HG02852 (cell line): ENCODE measurements around the gene MCM5.
A peak's percentile ranks its signal among the peaks of the same experiment; 100 is the strongest.

Experiments
- ATAC-seq: cut with Tn5 transposase; IDR thresholded peaks from one replicate; pipeline ENCODE4 v1.9.1; 2021; ENCODE audit warnings: mild to moderate bottlenecking, moderate library complexity; ENCODE audit not compliant: unreplicated experiment

The MCM5 gene

DNA sequence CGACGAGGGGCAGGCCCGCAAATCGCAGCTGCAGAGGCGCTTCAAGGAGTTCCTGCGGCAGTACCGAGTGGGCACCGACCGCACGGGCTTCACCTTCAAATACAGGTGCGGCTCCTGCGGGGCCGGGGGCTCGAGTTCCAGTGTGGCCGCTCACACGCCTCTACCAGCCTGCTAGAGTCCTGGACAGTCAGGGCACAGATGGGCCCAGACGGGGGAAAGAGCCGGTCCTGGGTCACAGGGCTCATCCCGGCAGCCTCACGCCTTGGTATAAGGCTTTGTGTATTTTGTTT, 506 bp downstream of the MCM5 start:
- ATAC-seq, result no peak

- ATAC-seq, result no peak
Measured at GRCh38 chr22:35401863-35402262, 1.9 kb downstream of the MCM5 start.

GRCh38 chr22:35403356-35403755, 3.4 kb downstream of the MCM5 start:
- no peak for ATAC-seq

- no peak for ATAC-seq
Measured at GRCh38 chr22:35404176-35404575, 4.2 kb downstream of the MCM5 start.

- ATAC-seq, result no peak
Measured at GRCh38 chr22:35406443-35406842, 6.5 kb downstream of the MCM5 start.

GRCh38 chr22:35407362-35407761, 7.4 kb downstream of the MCM5 start:
- no peak for ATAC-seq

GRCh38 chr22:35409783-35410662, 10.1 kb downstream of the MCM5 start:
- ATAC-seq, result peak; percentile 71

- ATAC-seq, result no peak
Measured at GRCh38 chr22:35410663-35411034, 10.7 kb downstream of the MCM5 start.

GRCh38 chr22:35411102-35411501, 11.2 kb downstream of the MCM5 start:
- ATAC-seq, result peak; percentile 23

GRCh38 chr22:35413624-35414023, 13.7 kb downstream of the MCM5 start:
- ATAC-seq, result no peak

GRCh38 chr22:35417606-35418005, 17.7 kb downstream of the MCM5 start:
- no peak for ATAC-seq

- ATAC-seq, result no peak
Measured at GRCh38 chr22:35418088-35418487, 18.1 kb downstream of the MCM5 start.

- no peak for ATAC-seq
Measured at GRCh38 chr22:35418731-35419130, 18.8 kb downstream of the MCM5 start.

- no peak for ATAC-seq
Measured at GRCh38 chr22:35419756-35420155, 19.8 kb downstream of the MCM5 start.

DNA sequence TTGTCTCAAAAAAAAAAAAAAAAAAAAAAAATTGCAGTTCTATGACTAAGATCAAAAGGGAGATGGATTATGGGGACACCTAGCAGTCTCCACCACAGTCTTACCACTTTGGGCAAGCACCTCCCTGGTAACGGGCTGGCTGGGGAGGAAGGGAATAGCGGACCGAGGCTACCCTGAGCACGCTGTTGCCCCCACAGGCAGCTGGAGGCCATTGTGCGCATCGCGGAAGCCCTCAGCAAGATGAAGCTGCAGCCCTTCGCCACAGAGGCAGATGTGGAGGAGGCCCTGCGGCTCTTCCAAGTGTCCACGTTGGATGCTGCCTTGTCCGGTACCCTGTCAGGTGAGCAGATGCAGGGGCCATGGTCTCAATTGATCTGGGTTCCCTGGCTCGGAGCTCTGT, 21.2 kb downstream of the MCM5 start:
- ATAC-seq, result no peak

DNA sequence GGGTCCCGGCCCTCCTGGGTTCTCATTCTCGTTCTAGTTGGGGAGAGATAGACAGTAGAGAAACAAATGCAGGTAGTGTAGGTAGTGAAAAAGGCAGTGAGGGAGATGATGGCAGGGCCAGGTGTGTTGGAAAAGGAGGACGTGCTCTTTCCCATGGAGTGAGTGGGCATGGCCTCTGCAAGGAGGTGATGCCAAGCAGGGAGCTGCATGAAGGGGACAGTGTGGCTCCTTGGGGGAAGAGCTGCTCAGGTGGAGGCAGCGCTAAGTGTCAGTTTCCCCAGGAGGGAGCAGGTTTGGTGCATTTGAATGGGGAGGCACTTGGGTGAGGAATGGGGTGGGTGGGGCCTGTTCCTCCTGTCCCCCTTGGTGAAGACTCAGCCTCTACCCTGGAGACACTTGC, 22.2 kb downstream of the MCM5 start:
- no peak for ATAC-seq

- no peak for ATAC-seq
Measured at GRCh38 chr22:35422936-35423335, 23.0 kb downstream of the MCM5 start.

- no peak for ATAC-seq
Measured at GRCh38 chr22:35424081-35424480, 24.1 kb downstream of the MCM5 start.

DNA sequence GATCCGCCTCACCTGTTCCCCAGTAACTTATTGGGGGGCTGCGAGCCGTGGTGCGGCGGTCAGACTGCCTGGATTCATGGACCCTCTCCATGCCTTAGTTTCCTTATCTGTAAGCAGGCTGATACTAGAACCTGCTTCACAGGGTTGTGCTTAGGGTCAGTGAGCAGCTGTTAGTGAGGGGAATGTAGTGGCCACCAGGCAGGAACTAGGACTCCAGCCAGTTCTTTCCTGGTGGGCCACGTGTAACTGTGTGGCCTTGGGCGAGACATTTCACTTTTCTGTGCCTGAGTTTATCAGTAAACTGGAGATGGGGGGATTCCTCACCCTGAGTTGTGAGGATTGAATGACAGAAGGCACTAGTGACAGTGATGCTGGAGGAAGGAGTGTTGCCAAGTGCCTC, 24.8 kb downstream of the MCM5 start:
- ATAC-seq, result no peak

DNA sequence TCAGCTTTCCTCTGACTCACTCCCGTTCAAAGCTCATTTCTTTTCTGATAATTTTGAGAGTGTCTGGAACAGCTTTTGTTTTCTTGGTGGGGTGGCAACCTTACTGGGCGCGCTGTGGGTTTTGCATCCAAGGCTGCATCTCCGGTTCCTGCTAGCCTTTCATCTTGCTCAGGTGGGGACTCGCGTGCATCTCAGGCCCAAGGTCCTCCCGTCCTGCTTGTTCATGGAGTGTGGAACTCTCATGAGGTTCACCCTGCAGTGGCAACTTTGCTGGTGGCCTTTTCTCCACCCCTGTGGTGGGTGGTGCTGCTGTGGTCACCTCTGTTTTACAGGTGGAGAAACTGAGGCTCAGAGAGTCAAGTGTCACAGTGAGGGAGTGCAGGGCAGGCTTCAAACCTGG, 25.6 kb downstream of the MCM5 start:
- ATAC-seq, result no peak

GRCh38 chr22:35425971-35426800, 26.2 kb downstream of the MCM5 start:
- ATAC-seq, result no peak

DNA sequence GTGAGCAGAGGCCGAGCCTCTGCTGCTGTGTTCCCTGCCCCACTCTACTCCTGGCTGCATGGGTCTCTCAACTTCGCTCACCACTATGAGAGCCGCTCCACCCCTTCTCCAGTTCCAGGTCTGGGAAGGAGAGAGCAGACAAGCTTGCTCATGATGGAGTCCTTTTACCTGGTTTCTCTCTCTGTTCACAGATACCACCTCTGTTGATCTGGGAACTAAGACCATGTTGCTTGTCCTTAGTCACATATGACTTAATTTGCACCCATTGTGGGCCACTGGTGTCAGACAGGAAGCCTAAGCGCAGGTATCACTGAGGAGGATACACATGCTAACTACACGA, 26.8 kb downstream of the MCM5 start:
- no peak for ATAC-seq
